ENCODE data around the gene LGALS3. TPM values are rescaled to one million over a fixed set of nuclear protein-coding genes. Genes with fewer than 3 reads are reported as not detected.

LGALS3 gene
- total RNA-seq, 2 experiments from 2014 or later, result 115 to 119 TPM

GRCh38 chr14:55141825-55142224, 12.8 kb downstream of the LGALS3 start:
- Mint-ChIP-seq H3K4me3 (no peak overlapping the region), H3K27me3 (no peaks in the 10 kb centered on the region), H3K27ac (no peak overlapping the region), H3K4me1 (peaks cover 46% of the 10 kb centered on the region), H3K36me3 (peaks cover 86% of the 10 kb centered on the region), H3K9me3 (peaks cover 2% of the 10 kb centered on the region)
- DNase-seq (no peak), ATAC-seq (ENCODE audit: low read depth) (no peak)
- POLR2A ChIA-PET, result no interaction called here

- no peak overlapping the region for H3K4me3 Mint-ChIP-seq
- H3K27me3 Mint-ChIP-seq, result no peaks in the 10 kb centered on the region
- no peak for DNase-seq
- H3K27ac Mint-ChIP-seq, result no peak overlapping the region
- POLR2A ChIA-PET, result no interaction called here
- H3K36me3 Mint-ChIP-seq, result peaks cover 88% of the 10 kb centered on the region
- ATAC-seq (ENCODE audit: low read depth), result no peak
- peaks cover 2% of the 10 kb centered on the region for H3K9me3 Mint-ChIP-seq
- H3K4me1 Mint-ChIP-seq, result peaks cover 49% of the 10 kb centered on the region
Measured at GRCh38 chr14:55142466-55142865, 13.4 kb downstream of the LGALS3 start.

GRCh38 chr14:55146425-55146824, 17.4 kb downstream of the LGALS3 start:
- Mint-ChIP-seq H3K4me3 (no peak overlapping the region), H3K4me1 (peaks cover 42% of the 10 kb centered on the region), H3K27ac (peak overlapping the region; percentile 25), H3K9me3 (peaks cover 2% of the 10 kb centered on the region), H3K36me3 (peaks cover 81% of the 10 kb centered on the region), H3K27me3 (no peaks in the 10 kb centered on the region)
- peak; percentile 33 for ATAC-seq (ENCODE audit: low read depth)
- POLR2A ChIA-PET, result interaction anchor here (1.1 kb wide), 1 partner anchor 53 kb away, joined by 3 read pairs; no protein-coding TSS in a partner anchor
- no peak for DNase-seq

GRCh38 chr14:55151601-55152000, 22.5 kb downstream of the LGALS3 start:
- peaks cover 71% of the 10 kb centered on the region for H3K36me3 Mint-ChIP-seq
- peaks cover 9% of the 10 kb centered on the region for H3K4me1 Mint-ChIP-seq
- ATAC-seq (ENCODE audit: low read depth), result no peak
- H3K9me3 Mint-ChIP-seq, result no peaks in the 10 kb centered on the region
- no peak overlapping the region for H3K27ac Mint-ChIP-seq
- no peaks in the 10 kb centered on the region for H3K27me3 Mint-ChIP-seq
- POLR2A ChIA-PET, result no interaction called here
- no peak overlapping the region for H3K4me3 Mint-ChIP-seq
- no peak for DNase-seq

DNA sequence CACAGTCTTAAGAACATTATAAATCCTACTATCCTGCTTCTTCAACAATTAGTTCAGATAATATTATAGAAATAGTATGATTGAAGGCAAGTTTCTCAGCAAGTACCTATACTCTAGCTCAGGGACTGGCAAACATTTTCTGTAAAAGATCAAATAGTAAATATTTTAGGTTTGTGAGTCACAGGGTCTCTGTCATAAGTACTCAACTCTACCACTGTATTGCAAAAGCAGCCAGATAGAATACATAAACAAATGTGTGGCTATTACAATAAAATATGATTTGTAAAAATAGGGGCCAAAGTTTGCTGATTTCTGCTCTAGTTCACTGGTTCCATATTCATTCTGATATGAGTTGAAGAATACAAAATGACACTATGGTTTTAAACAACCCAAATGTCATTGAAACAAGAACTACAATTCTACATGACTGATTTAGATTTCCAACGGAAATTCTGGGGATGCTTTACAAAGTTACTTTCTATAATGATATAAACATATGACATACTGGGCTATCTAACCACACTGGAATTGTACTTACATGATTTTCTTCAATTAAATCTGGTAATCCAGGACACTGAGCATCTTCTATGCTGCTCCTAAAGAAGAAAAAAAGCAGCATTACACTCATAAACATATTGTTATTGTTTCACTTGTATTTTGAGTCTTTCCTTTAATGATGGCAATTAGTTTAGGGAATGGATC, 23.2 kb downstream of the LGALS3 start:
- H3K27me3 Mint-ChIP-seq, result no peaks in the 10 kb centered on the region
- no peak overlapping the region for H3K27ac Mint-ChIP-seq
- no peaks in the 10 kb centered on the region for H3K9me3 Mint-ChIP-seq
- H3K4me1 Mint-ChIP-seq, result peaks cover 8% of the 10 kb centered on the region
- H3K36me3 Mint-ChIP-seq, result peaks cover 71% of the 10 kb centered on the region
- DNase-seq (no peak), ATAC-seq (ENCODE audit: low read depth) (no peak)
- POLR2A ChIA-PET, result no interaction called here
- no peak overlapping the region for H3K4me3 Mint-ChIP-seq

- Mint-ChIP-seq H3K27me3 (no peaks in the 10 kb centered on the region), H3K36me3 (peaks cover 69% of the 10 kb centered on the region), H3K4me1 (peaks cover 9% of the 10 kb centered on the region), H3K4me3 (no peak overlapping the region), H3K27ac (no peak overlapping the region), H3K9me3 (no peaks in the 10 kb centered on the region)
- DNase-seq (no peak), ATAC-seq (ENCODE audit: low read depth) (no peak)
- POLR2A ChIA-PET, result no interaction called here
Measured at GRCh38 chr14:55153951-55154350, 24.9 kb downstream of the LGALS3 start.

- H3K27me3 Mint-ChIP-seq, result no peaks in the 10 kb centered on the region
- H3K4me3 Mint-ChIP-seq, result no peak overlapping the region
- DNase-seq (no peak), ATAC-seq (ENCODE audit: low read depth) (no peak)
- H3K36me3 Mint-ChIP-seq, result peaks cover 62% of the 10 kb centered on the region
- H3K27ac Mint-ChIP-seq, result peak overlapping the region; percentile 8
- POLR2A ChIA-PET, result interaction anchor here (0.6 kb wide), 1 partner anchor 67 kb away, joined by 4 read pairs; no protein-coding TSS in a partner anchor
- peaks cover 11% of the 10 kb centered on the region for H3K4me1 Mint-ChIP-seq
- H3K9me3 Mint-ChIP-seq, result no peaks in the 10 kb centered on the region
Measured at GRCh38 chr14:55157080-55157479, 28.0 kb downstream of the LGALS3 start.

- no peak overlapping the region for H3K27ac Mint-ChIP-seq
- POLR2A ChIA-PET, result no interaction called here
- peaks cover 62% of the 10 kb centered on the region for H3K36me3 Mint-ChIP-seq
- DNase-seq (no peak), ATAC-seq (ENCODE audit: low read depth) (no peak)
- H3K9me3 Mint-ChIP-seq, result no peaks in the 10 kb centered on the region
- peaks cover 11% of the 10 kb centered on the region for H3K4me1 Mint-ChIP-seq
- H3K27me3 Mint-ChIP-seq, result no peaks in the 10 kb centered on the region
- H3K4me3 Mint-ChIP-seq, result no peak overlapping the region
Measured at GRCh38 chr14:55158412-55158811, 29.4 kb downstream of the LGALS3 start.

- no peaks in the 10 kb centered on the region for H3K27me3 Mint-ChIP-seq
- no peak overlapping the region for H3K4me3 Mint-ChIP-seq
- peak; percentile 54 for ATAC-seq (ENCODE audit: low read depth)
- H3K27ac Mint-ChIP-seq, result no peak overlapping the region
- no peak for DNase-seq
- H3K4me1 Mint-ChIP-seq, result peaks cover 17% of the 10 kb centered on the region
- H3K9me3 Mint-ChIP-seq, result no peaks in the 10 kb centered on the region
- H3K36me3 Mint-ChIP-seq, result peaks cover 63% of the 10 kb centered on the region
- POLR2A ChIA-PET, result interaction anchor here (0.5 to 1.7 kb wide), 7 partner anchors 30 to 144 kb away, joined by 3 to 5 read pairs (median 3); partner anchors contain the start of gene MAPK1IP1L
Measured at GRCh38 chr14:55160989-55161388, 31.9 kb downstream of the LGALS3 start.

GRCh38 chr14:55170526-55170925, 41.5 kb downstream of the LGALS3 start:
- peaks cover 42% of the 10 kb centered on the region for H3K36me3 Mint-ChIP-seq
- H3K27me3 Mint-ChIP-seq, result no peaks in the 10 kb centered on the region
- POLR2A ChIA-PET, result no interaction called here
- no peaks in the 10 kb centered on the region for H3K9me3 Mint-ChIP-seq
- ATAC-seq (ENCODE audit: low read depth) (no peak), DNase-seq (no peak)
- no peak overlapping the region for H3K27ac Mint-ChIP-seq
- H3K4me3 Mint-ChIP-seq, result no peak overlapping the region
- H3K4me1 Mint-ChIP-seq, result no peaks in the 10 kb centered on the region

DNA sequence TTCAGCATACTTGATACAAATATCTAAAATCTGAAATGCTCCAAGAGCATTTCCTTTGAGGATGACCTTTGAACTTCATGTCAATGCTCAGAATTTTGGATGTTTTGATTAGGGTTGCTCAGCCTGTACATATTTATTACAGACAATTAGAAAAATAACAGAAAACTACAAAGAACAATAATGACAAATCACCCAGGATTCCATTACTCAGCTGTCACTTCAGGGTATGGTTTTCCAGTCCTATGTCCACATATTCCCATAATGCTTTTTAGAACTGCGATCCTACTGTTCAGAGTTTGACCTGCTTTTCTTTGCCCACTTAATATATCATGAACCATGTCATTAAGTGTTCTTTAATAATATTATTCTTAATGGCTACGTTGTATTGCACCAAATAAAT, 51.0 kb downstream of the LGALS3 start:
- POLR2A ChIA-PET, result no interaction called here
- Mint-ChIP-seq H3K36me3 (peaks cover 39% of the 10 kb centered on the region), H3K27me3 (no peaks in the 10 kb centered on the region), H3K9me3 (no peaks in the 10 kb centered on the region), H3K27ac (no peak overlapping the region), H3K4me1 (no peaks in the 10 kb centered on the region), H3K4me3 (no peak overlapping the region)
- no peak for ATAC-seq (ENCODE audit: low read depth)
- no peak for DNase-seq

DNA sequence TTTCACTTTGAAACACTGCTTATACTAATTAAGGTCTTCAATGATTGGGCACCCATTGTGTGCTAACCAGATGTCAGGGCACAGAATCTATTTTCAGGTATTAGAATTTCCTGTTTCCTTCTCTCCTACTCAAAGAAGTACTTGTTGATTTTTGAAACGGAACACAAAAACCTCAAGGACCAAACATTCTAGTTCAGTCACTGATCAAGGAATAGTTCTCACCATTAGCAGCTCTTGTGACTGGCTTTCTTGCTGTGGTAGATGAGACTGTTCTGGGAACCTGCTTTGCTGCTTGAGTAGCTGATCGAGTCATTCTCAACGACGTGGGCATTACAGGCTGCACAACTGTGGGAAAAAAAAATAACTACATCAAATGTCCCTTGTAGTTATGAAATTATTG, 51.4 kb downstream of the LGALS3 start:
- Mint-ChIP-seq H3K36me3 (peaks cover 39% of the 10 kb centered on the region), H3K9me3 (no peaks in the 10 kb centered on the region), H3K4me3 (no peak overlapping the region), H3K27me3 (no peaks in the 10 kb centered on the region), H3K4me1 (no peaks in the 10 kb centered on the region), H3K27ac (no peak overlapping the region)
- ATAC-seq (ENCODE audit: low read depth) (no peak), DNase-seq (no peak)
- POLR2A ChIA-PET, result no interaction called here

- POLR2A ChIA-PET, result interaction anchor here (1.0 kb wide), 1 partner anchor 137 kb away, joined by 4 read pairs; the partner anchor contains the start of gene MAPK1IP1L
- ATAC-seq (ENCODE audit: low read depth), result no peak
- Mint-ChIP-seq H3K4me1 (peaks cover 26% of the 10 kb centered on the region), H3K9me3 (no peaks in the 10 kb centered on the region), H3K27ac (no peak overlapping the region), H3K4me3 (peak overlapping the region; percentile 97), H3K27me3 (no peaks in the 10 kb centered on the region), H3K36me3 (peaks cover 28% of the 10 kb centered on the region)
- DNase-seq, result no peak
Measured at GRCh38 chr14:55188686-55189295, 59.7 kb downstream of the LGALS3 start.

DNA sequence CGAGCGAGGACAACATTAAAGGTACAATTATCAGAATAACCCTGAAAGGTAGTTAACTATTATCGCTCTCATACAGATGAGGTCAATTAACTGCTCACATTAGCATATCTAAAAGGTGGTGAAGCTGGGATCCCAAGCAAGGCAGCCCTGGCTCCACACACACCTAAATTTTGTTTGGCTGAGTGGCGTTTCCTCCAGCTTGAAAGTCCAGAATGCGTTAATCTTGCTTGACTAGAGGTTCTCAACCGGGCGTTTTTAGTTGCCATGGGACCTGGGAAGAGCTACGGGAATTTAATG, 61.8 kb downstream of the LGALS3 start:
- POLR2A ChIA-PET, result interaction anchor here (0.8 to 2.2 kb wide), 8 partner anchors 52 to 288 kb away, joined by 3 to 14 read pairs (median 4); partner anchors contain the start of genes FBXO34, MAPK1IP1L, SOCS4 and WDHD1
- ATAC-seq (ENCODE audit: low read depth) (no peak), DNase-seq (no peak)
- peak overlapping the region; percentile 97 for H3K4me3 Mint-ChIP-seq
- no peaks in the 10 kb centered on the region for H3K9me3 Mint-ChIP-seq
- H3K4me1 Mint-ChIP-seq, result peaks cover 26% of the 10 kb centered on the region
- H3K36me3 Mint-ChIP-seq, result peaks cover 23% of the 10 kb centered on the region
- no peaks in the 10 kb centered on the region for H3K27me3 Mint-ChIP-seq
- peak overlapping the region; percentile 92 for H3K27ac Mint-ChIP-seq

Data from activated naive CD8-positive, alpha-beta T cell treated with anti-CD3 and anti-CD28 coated beads, Interleukin-2, amount 10 ng/mL, durations not matched to agents 7 days and 5 days (primary cell).